Measurements from ENCODE around the gene SDK1. TPM values are rescaled to one million over a fixed set of nuclear protein-coding genes. Genes with fewer than 3 reads are reported as not detected.

Gene SDK1
- total and polyA plus RNA-seq, 2 experiments from 2014 or later: 2.1 to 10.0 TPM

DNA sequence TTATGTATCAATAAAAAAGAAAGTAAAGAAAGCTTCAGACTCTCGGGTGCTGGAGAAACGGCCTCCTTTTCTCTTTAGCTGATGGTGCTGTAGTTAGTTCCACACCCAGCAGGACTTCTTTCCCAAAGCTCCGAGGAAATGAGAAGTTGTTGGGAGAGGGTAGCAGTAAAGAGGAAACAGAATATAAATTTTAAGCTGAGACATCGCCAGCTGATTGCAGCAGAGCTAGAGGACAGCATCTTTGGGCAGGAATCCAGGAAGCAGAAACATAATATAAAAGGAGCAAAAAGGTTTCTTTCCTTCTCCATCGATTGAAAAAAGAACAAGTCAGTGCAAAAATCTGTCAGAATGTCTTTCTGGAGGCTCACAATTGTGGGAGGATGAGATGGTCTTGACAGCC, 764.1 kb downstream of the SDK1 start:
- DNase-seq (ENCODE audit: low spot score) (no peak), ATAC-seq (no peak)
- no peak overlapping the region for H3K27ac ChIP-seq (ENCODE audit: low read depth)
- no peaks in the 10 kb centered on the region for H3F3A ChIP-seq (replicated peaks; ENCODE audit: low read depth)
- Mint-ChIP-seq H3K4me1 (peaks cover 9% of the 10 kb centered on the region; the same call in 1 of the 3 replicates), H3K27me3 (ENCODE audit: insufficient read depth, low read depth, poor library complexity) (no peaks in the 10 kb centered on the region), H3K36me3 (ENCODE audit: low read depth) (peaks cover under 1% of the 10 kb centered on the region; the same call in 1 of the 3 replicates), H3K9me3 (peaks cover under 1% of the 10 kb centered on the region; the same call in 2 of the 3 replicates), H3K27ac (no peak overlapping the region), H3K4me3 (no peak overlapping the region)
- no peaks in the 10 kb centered on the region for H3K9me2 ChIP-seq (ENCODE audit: insufficient read depth)
- H3K79me2 ChIP-seq (replicated peaks; ENCODE audit: insufficient read depth): no peaks in the 10 kb centered on the region
- H3K27me3 ChIP-seq (ENCODE audit: insufficient read depth): no peaks in the 10 kb centered on the region
- no peaks in the 10 kb centered on the region for H3K4me1 ChIP-seq (ENCODE audit: insufficient read depth)
- no peak overlapping the region for H3K4me3 ChIP-seq
- H3K4me2 ChIP-seq: no peak overlapping the region
- no peaks in the 10 kb centered on the region for H3K36me3 ChIP-seq (ENCODE audit: insufficient read depth)
- H2AFZ ChIP-seq: no peak overlapping the region
- no peaks in the 10 kb centered on the region for H4K20me1 ChIP-seq (replicated peaks; ENCODE audit: insufficient read depth)
- TF ChIP-seq CREB1 (CRISPR knock-in tag; IDR thresholded peaks at IDR 0.05; ENCODE audit: low read depth): no peak
- TF ChIP-seq, protein P1, sequence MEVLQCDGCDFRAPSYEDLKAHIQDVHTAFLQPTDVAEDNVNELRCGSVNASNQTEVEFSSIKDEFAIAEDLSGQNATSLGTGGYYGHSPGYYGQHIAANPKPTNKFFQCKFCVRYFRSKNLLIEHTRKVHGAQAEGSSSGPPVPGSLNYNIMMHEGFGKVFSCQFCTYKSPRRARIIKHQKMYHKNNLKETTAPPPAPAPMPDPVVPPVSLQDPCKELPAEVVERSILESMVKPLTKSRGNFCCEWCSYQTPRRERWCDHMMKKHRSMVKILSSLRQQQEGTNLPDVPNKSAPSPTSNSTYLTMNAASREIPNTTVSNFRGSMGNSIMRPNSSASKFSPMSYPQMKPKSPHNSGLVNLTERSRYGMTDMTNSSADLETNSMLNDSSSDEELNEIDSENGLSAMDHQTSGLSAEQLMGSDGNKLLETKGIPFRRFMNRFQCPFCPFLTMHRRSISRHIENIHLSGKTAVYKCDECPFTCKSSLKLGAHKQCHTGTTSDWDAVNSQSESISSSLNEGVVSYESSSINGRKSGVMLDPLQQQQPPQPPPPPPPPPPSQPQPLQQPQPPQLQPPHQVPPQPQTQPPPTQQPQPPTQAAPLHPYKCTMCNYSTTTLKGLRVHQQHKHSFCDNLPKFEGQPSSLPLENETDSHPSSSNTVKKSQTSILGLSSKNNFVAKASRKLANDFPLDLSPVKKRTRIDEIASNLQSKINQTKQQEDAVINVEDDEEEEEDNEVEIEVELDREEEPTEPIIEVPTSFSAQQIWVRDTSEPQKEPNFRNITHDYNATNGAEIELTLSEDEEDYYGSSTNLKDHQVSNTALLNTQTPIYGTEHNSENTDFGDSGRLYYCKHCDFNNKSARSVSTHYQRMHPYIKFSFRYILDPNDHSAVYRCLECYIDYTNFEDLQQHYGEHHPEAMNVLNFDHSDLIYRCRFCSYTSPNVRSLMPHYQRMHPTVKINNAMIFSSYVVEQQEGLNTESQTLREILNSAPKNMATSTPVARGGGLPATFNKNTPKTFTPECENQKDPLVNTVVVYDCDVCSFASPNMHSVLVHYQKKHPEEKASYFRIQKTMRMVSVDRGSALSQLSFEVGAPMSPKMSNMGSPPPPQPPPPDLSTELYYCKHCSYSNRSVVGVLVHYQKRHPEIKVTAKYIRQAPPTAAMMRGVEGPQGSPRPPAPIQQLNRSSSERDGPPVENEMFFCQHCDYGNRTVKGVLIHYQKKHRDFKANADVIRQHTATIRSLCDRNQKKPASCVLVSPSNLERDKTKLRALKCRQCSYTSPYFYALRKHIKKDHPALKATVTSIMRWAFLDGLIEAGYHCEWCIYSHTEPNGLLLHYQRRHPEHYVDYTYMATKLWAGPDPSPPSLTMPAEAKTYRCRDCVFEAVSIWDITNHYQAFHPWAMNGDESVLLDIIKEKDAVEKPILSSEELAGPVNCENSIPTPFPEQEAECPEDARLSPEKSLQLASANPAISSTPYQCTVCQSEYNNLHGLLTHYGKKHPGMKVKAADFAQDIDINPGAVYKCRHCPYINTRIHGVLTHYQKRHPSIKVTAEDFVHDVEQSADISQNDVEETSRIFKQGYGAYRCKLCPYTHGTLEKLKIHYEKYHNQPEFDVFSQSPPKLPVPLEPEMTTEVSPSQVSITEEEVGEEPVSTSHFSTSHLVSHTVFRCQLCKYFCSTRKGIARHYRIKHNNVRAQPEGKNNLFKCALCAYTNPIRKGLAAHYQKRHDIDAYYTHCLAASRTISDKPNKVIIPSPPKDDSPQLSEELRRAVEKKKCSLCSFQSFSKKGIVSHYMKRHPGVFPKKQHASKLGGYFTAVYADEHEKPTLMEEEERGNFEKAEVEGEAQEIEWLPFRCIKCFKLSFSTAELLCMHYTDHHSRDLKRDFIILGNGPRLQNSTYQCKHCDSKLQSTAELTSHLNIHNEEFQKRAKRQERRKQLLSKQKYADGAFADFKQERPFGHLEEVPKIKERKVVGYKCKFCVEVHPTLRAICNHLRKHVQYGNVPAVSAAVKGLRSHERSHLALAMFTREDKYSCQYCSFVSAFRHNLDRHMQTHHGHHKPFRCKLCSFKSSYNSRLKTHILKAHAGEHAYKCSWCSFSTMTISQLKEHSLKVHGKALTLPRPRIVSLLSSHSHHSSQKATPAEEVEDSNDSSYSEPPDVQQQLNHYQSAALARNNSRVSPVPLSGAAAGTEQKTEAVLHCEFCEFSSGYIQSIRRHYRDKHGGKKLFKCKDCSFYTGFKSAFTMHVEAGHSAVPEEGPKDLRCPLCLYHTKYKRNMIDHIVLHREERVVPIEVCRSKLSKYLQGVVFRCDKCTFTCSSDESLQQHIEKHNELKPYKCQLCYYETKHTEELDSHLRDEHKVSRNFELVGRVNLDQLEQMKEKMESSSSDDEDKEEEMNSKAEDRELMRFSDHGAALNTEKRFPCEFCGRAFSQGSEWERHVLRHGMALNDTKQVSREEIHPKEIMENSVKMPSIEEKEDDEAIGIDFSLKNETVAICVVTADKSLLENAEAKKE (CRISPR knock-in tag; IDR thresholded peaks at IDR 0.05): no peak

DNA sequence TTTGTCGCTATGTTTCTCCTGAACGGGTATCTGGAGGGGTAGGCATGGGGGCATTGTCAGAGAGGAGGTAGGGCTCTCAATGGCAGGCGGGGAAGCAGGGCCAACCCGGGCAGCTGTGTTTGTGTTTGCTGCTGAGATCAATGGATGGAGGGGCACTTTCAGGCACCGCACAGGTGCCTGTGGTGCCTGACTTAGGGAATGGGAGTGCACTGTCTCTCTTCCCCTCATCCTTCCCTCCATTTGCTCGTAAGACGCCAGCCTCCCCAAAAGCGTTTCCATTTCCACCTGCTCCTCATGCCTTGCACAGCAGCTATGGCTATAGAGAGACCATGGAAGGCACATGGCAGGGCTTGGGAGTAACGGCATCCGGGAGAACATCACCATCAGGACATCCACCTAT, 765.2 kb downstream of the SDK1 start:
- Histone ChIP-seq H2AFZ (no peak overlapping the region), H3K4me3 (no peak overlapping the region), H3K27me3 (ENCODE audit: insufficient read depth) (no peaks in the 10 kb centered on the region), H3K4me1 (ENCODE audit: insufficient read depth) (no peaks in the 10 kb centered on the region), H3K79me2 (replicated peaks; ENCODE audit: insufficient read depth) (no peaks in the 10 kb centered on the region), H4K20me1 (replicated peaks; ENCODE audit: insufficient read depth) (no peaks in the 10 kb centered on the region), H3F3A (replicated peaks; ENCODE audit: low read depth) (no peaks in the 10 kb centered on the region), H3K36me3 (ENCODE audit: insufficient read depth) (no peaks in the 10 kb centered on the region), H3K4me2 (no peak overlapping the region), H3K27ac (ENCODE audit: low read depth) (no peak overlapping the region), H3K9me2 (ENCODE audit: insufficient read depth) (no peaks in the 10 kb centered on the region)
- ATAC-seq (no peak), DNase-seq (ENCODE audit: low spot score) (no peak)
- Mint-ChIP-seq H3K27me3 (ENCODE audit: insufficient read depth, low read depth, poor library complexity) (no peaks in the 10 kb centered on the region), H3K4me1 (peaks cover 9% of the 10 kb centered on the region; the same call in 1 of the 3 replicates), H3K4me3 (no peak overlapping the region), H3K27ac (no peak overlapping the region), H3K9me3 (no peaks in the 10 kb centered on the region; the same call in 2 of the 3 replicates), H3K36me3 (ENCODE audit: low read depth) (peaks cover 2% of the 10 kb centered on the region; the same call in 2 of the 3 replicates)
- TF ChIP-seq POLR2AphosphoS5 (IDR thresholded peaks at IDR 0.05; ENCODE audit: low read depth): no peak
- TF ChIP-seq, protein P2, sequence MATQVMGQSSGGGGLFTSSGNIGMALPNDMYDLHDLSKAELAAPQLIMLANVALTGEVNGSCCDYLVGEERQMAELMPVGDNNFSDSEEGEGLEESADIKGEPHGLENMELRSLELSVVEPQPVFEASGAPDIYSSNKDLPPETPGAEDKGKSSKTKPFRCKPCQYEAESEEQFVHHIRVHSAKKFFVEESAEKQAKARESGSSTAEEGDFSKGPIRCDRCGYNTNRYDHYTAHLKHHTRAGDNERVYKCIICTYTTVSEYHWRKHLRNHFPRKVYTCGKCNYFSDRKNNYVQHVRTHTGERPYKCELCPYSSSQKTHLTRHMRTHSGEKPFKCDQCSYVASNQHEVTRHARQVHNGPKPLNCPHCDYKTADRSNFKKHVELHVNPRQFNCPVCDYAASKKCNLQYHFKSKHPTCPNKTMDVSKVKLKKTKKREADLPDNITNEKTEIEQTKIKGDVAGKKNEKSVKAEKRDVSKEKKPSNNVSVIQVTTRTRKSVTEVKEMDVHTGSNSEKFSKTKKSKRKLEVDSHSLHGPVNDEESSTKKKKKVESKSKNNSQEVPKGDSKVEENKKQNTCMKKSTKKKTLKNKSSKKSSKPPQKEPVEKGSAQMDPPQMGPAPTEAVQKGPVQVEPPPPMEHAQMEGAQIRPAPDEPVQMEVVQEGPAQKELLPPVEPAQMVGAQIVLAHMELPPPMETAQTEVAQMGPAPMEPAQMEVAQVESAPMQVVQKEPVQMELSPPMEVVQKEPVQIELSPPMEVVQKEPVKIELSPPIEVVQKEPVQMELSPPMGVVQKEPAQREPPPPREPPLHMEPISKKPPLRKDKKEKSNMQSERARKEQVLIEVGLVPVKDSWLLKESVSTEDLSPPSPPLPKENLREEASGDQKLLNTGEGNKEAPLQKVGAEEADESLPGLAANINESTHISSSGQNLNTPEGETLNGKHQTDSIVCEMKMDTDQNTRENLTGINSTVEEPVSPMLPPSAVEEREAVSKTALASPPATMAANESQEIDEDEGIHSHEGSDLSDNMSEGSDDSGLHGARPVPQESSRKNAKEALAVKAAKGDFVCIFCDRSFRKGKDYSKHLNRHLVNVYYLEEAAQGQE (IDR thresholded peaks at IDR 0.05; ENCODE audit: unreplicated experiment): no peak
- no peak for TF ChIP-seq CREB1 (CRISPR knock-in tag; IDR thresholded peaks at IDR 0.05; ENCODE audit: low read depth)
- no peak for TF ChIP-seq ZNF331 (CRISPR knock-in tag; IDR thresholded peaks at IDR 0.05; ENCODE audit: low read depth)
- TF ChIP-seq NANOG (IDR thresholded peaks at IDR 0.05; ENCODE audit: borderline replicate concordance): no peak
- no peak for TF ChIP-seq ZNF114 (CRISPR knock-in tag; IDR thresholded peaks at IDR 0.05)
- no peak for TF ChIP-seq ETS1 (IDR thresholded peaks at IDR 0.05)

Data from GM23338 (cell line).